LNCaP clone FGC (cell line): ENCODE data around the gene CDX2.

Experiments used
- DNase-seq: peaks from one replicate; pipeline ENCODE4 v3.0.0-alpha.2; 2011; ENCODE audit warnings: low read depth
- H3K4me3 ChIP-seq: 2 replicates; pipeline ENCODE4 v1.5.1; 2011; ENCODE audit warnings: mild to moderate bottlenecking, low read depth, low read length, control low read depth
- TF ChIP-seq, protein P1 (sequence below): IDR thresholded peaks from 2 replicates; pipeline ENCODE4 v1.5.1; 2012; ENCODE audit warnings: mild to moderate bottlenecking; ENCODE audit not compliant: control insufficient read depth, insufficient read depth; ENCODE audit errors: extremely low read depth

CDX2 gene

GRCh38 chr13:27927444-27928352 is 41.4 kb downstream of the CDX2 start:
- H3K4me3 ChIP-seq = no peak overlapping the region
- TF ChIP-seq, protein P1, sequence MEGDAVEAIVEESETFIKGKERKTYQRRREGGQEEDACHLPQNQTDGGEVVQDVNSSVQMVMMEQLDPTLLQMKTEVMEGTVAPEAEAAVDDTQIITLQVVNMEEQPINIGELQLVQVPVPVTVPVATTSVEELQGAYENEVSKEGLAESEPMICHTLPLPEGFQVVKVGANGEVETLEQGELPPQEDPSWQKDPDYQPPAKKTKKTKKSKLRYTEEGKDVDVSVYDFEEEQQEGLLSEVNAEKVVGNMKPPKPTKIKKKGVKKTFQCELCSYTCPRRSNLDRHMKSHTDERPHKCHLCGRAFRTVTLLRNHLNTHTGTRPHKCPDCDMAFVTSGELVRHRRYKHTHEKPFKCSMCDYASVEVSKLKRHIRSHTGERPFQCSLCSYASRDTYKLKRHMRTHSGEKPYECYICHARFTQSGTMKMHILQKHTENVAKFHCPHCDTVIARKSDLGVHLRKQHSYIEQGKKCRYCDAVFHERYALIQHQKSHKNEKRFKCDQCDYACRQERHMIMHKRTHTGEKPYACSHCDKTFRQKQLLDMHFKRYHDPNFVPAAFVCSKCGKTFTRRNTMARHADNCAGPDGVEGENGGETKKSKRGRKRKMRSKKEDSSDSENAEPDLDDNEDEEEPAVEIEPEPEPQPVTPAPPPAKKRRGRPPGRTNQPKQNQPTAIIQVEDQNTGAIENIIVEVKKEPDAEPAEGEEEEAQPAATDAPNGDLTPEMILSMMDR = no peak
- no peak for DNase-seq

GRCh38 chr13:27926644-27927434 is 42.3 kb downstream of the CDX2 start:
- no peak for DNase-seq
- H3K4me3 ChIP-seq = no peak overlapping the region
- TF ChIP-seq, protein P1 = no peak

- H3K4me3 ChIP-seq = no peak overlapping the region
- TF ChIP-seq, protein P1 = no peak
- DNase-seq = no peak
Observed at GRCh38 chr13:27925220-27925991, 43.7 kb downstream of the CDX2 start.

DNA sequence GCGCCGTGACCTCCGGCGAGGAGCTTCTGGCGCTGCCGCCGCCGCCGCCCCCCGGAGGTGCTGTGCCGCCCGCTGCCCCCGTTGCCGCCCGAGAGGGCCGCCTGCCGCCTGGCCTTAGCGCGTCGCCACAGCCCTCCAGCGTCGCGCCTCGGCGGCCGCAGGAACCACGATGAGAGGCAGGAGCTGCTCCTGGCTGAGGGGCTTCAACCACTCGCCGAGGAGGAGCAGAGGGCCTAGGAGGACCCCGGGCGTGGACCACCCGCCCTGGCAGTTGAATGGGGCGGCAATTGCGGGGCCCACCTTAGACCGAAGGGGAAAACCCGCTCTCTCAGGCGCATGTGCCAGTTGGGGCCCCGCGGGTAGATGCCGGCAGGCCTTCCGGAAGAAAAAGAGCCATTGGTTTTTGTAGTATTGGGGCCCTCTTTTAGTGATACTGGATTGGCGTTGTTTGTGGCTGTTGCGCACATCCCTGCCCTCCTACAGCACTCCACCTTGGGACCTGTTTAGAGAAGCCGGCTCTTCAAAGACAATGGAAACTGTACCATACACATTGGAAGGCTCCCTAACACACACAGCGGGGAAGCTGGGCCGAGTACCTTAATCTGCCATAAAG is 44.5 kb downstream of the CDX2 start:
- no peak for DNase-seq
- TF ChIP-seq, protein P1 = no peak
- no peak overlapping the region for H3K4me3 ChIP-seq

GRCh38 chr13:27923794-27924528 is 45.2 kb downstream of the CDX2 start:
- no peak for DNase-seq
- TF ChIP-seq, protein P1 = no peak
- H3K4me3 ChIP-seq = no peak overlapping the region
